Heart left ventricle (tissue), 16 donors: ENCODE measurements around the gene KLK13. TPM values are rescaled to one million over a fixed set of nuclear protein-coding genes. Genes with fewer than 3 reads are reported as not detected.

Experiments used
- ATAC-seq, 4 donors: fragments of 200-7000 bp; cut with Tn5 transposase; one replicate each; pipeline ENCODE4 v1.9.1; 2020 to 2022; ENCODE audit warnings: moderate library complexity in 4 of 4, mild to moderate bottlenecking in 3 of 4, moderate number of reproducible peaks in 1 of 4
- DNase-seq, 5 donors: peaks; one replicate each; pipeline ENCODE4 v3.0.0-alpha.2; 2020
- H3K27ac ChIP-seq, 12 donors: fragments of 200-600 bp; sonication (generic) in 4 of 12; one replicate each; pipeline versions ENCODE4 v1.5.0 to v1.8.0; 2016 to 2022; ENCODE audit warnings: mild to moderate bottlenecking in 2 of 12
- H3K27me3 ChIP-seq, 9 donors: fragments of 200-600 bp; sonication (generic) in 2 of 9; one replicate each; pipeline versions ENCODE4 v1.5.1 to v1.8.0; 2016 to 2022; ENCODE audit warnings: mild to moderate bottlenecking in 3 of 9
- H3K36me3 ChIP-seq, 9 donors: fragments of 200-600 bp; sonication (generic) in 2 of 9; one replicate each; pipeline versions ENCODE4 v1.5.0 to v1.8.0; 2018 to 2022; ENCODE audit warnings: mild to moderate bottlenecking in 2 of 9
- H3K4me1 ChIP-seq, 12 donors: fragments of 200-600 bp; sonication (generic) in 4 of 12; one replicate each; pipeline versions ENCODE4 v1.5.0 to v1.8.0; 2016 to 2022; ENCODE audit warnings: mild to moderate bottlenecking in 3 of 12
- H3K4me3 ChIP-seq, 12 donors: fragments of 200-600 bp; sonication (generic) in 4 of 12; one replicate each; pipeline versions ENCODE4 v1.5.0 to v1.8.0; 2017 to 2022; ENCODE audit warnings: mild to moderate bottlenecking in 9 of 12, moderate library complexity in 4 of 12
- H3K9me3 ChIP-seq, 12 donors: fragments of 200-600 bp; sonication (generic) in 4 of 12; one replicate each; pipeline versions ENCODE4 v1.5.0 to v1.8.0; 2016 to 2022; ENCODE audit warnings: mild to moderate bottlenecking in 1 of 12
- POLR2A ChIP-seq, 2 donors: fragments of 450-650 bp; IDR thresholded peaks; one replicate each; pipeline ENCODE4 v1.6.1; 2017; ENCODE audit warnings: antibody characterized with exemption in 2 of 2, mild to moderate bottlenecking in 2 of 2, moderate library complexity in 2 of 2
- WGBS, 4 donors: extraction: QIAGEN DNeasy Blood & Tissue Kit in 2 of 4; methylation state at CpG; one replicate each; pipeline versions ENCODE4 v1.1.5 to v1.1.7; 2013 to 2018; 5-methylcytosine and 5-hydroxymethylcytosine counted together
- intact Hi-C, 10 donors: fragments of 100-400 bp; cut with DNase I; formaldehyde crosslinking; loops; one replicate each; pipeline versions ENCODE4 v1.11.1 to v1.14.2; 2022
- polyA plus RNA-seq, 2 donors: library from polyadenylated mRNA; stranded (reverse); fragments of 200-250 nt; gene quantifications; one replicate each; pipeline ENCODE4 v1.2.3, GENCODE V29; 2013
- total RNA-seq, 9 donors: library from RNA; depleted of rRNA in 2 of 9; stranded (reverse); fragments of >200 nt in 2 of 9; fragmentation: NEBNext Ultra II Directional in 3 of 9; extraction: Animal tissue kit (Norgen Biotek cat#: 25700) in 3 of 9; gene quantifications; one replicate each; pipeline versions ENCODE4 v1.1.0 to v1.2.4, GENCODE V29; 2016 to 2023
- TF ChIP-seq, protein P1 (sequence below), 12 donors: fragments of 200-600 bp; sonication (generic) in 4 of 12; IDR thresholded peaks; one replicate each; pipeline versions ENCODE4 v1.5.0 to v1.8.0; 2018 to 2022; ENCODE audit warnings: antibody characterized with exemption in 12 of 12, mild to moderate bottlenecking in 5 of 12
- donor health status: ischemic (EF 13 %, LVEDD 7.1; RV severe dilation, severe dysfunction).
- donor health status: healthy with polysubstance abuse.
- donor health status: DM: no; HTN: yes; CAD: no.
- donor health status: DM: no; HTN: no; CAD: no.
- donor health status: ischemic (EF 25% LVEDD 6.9; RV normal size, moderate dysfunction).
- donor health status: ischemic (EF 25% LVEDD 5.7; RV mildly dilated, moderate dysfunction).
- donor health status: healthy.
- donor health status: DM: yes; HTN: yes; CAD: no.
- donor health status: ischemic (EF 35%, LVEDD 5.7; RV mildly dilated, moderate dysfunction).
- donor health status: nonischemic (EF 11% LVEDD 7.7; RV severe dilation, severe dysfunction).
- donor health status: DM: yes; HTN: yes; CAD: no.
- donor health status: PGD.
- donor health status: ischemic (EF 29% LVEDD 5.4; RV normal size, mild dysfunction).
- donor health status: nonischemic (EF 23%, LVEDD 6.1; RV moderate dilation, normal function).

Gene KLK13
- total and polyA plus RNA-seq, 11 donors = 0.90 to 2.2 TPM; not detected in 9

DNA sequence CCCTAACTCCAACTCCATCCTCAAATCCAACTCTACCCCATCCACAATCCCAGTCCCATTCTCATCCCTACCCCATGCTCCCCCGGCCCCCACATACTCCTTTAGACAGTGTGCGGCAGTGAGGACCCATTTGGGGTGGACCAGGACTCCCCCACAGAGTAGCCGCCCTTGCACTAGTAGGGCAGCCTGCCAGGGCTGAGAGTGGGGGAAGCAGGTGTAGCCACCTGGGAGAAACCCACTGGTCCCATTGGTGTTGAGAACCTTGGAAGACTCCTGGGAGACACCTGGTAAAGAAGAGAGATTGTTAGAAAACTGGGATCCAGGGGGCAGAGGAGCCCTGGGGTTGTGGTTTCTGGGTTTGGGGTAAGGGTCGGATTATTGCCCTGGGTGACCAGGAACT is 4.6 kb downstream of the KLK13 start:
- intact Hi-C loops = no loop called here
- 62 to 70% (median 66%) methylated on average over 4 of the region's 4 CpGs for WGBS, 4 donors
- Histone ChIP-seq H3K36me3 (no peaks in the 10 kb centered on the region), H3K4me1 (peaks cover 0 to 10% (median 5%) of the 10 kb centered on the region in 12 donors), H3K27me3 (peaks cover 0 to 28% (median 8%) of the 10 kb centered on the region in 9 donors), H3K9me3 (no peaks in the 10 kb centered on the region), H3K27ac (no peak overlapping the region), H3K4me3 (no peak overlapping the region)
- DNase-seq = no peak
- TF ChIP-seq, protein P1, sequence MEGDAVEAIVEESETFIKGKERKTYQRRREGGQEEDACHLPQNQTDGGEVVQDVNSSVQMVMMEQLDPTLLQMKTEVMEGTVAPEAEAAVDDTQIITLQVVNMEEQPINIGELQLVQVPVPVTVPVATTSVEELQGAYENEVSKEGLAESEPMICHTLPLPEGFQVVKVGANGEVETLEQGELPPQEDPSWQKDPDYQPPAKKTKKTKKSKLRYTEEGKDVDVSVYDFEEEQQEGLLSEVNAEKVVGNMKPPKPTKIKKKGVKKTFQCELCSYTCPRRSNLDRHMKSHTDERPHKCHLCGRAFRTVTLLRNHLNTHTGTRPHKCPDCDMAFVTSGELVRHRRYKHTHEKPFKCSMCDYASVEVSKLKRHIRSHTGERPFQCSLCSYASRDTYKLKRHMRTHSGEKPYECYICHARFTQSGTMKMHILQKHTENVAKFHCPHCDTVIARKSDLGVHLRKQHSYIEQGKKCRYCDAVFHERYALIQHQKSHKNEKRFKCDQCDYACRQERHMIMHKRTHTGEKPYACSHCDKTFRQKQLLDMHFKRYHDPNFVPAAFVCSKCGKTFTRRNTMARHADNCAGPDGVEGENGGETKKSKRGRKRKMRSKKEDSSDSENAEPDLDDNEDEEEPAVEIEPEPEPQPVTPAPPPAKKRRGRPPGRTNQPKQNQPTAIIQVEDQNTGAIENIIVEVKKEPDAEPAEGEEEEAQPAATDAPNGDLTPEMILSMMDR (IDR thresholded peaks at IDR 0.05) = no peak
- TF ChIP-seq POLR2A (IDR thresholded peaks at IDR 0.05) = no peak
- ATAC-seq = no peak

DNA sequence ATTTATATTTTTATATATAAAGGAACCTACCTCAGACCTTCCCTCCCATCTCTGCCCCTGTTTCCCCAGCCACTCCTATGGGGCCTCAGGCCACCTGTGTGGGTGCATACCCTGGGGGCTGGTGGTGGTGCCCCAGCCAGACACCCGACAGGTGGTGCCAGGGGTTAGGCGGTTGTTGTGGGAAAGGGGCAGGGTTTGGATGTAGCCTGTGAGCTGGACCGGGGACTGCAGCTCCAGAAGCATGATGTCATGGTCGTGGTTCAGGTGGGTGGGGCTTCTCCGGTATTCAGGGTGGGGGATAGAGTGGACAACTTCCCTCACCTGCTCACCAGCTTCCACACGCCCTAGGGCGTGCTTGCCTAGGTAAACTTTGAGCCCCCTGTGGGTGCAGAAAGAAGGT is 5.2 kb downstream of the KLK13 start:
- H3K36me3 ChIP-seq = no peaks in the 10 kb centered on the region
- intact Hi-C loops = no loop called here
- no peak overlapping the region for H3K27ac ChIP-seq
- H3K4me3 ChIP-seq = no peak overlapping the region
- DNase-seq = no peak
- peaks cover 0 to 21% (median 7%) of the 10 kb centered on the region in 9 donors for H3K27me3 ChIP-seq
- WGBS, 4 donors = 75 to 84% (median 80%) methylated on average over 7 of the region's 7 CpGs
- peaks cover 0 to 3% (median under 1%) of the 10 kb centered on the region in 12 donors for H3K4me1 ChIP-seq
- no peak for ATAC-seq
- H3K9me3 ChIP-seq = no peaks in the 10 kb centered on the region
- TF ChIP-seq POLR2A (IDR thresholded peaks at IDR 0.05) = no peak

DNA sequence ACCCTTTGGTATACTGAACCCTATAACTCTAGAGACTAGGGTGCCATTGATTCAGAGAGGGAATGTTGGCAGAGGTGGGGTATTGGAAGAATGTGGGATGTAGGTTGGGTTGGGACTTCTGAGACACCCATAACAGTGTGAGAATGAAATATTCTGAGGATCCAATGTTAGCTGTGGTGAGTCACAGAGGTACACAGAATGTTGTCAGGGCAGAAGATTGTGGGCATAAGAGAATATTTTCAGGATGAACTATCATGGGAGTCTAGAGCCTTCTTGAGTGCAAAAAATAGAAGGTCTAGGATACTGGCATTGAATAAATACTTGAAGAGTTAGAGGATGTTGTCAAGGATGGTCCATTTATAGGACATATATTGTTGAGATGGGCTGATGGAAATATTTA is 9.0 kb downstream of the KLK13 start:
- H3K27ac ChIP-seq = no peak overlapping the region
- no peaks in the 10 kb centered on the region for H3K4me1 ChIP-seq
- no peaks in the 10 kb centered on the region for H3K36me3 ChIP-seq
- DNase-seq (no peak), ATAC-seq (no peak)
- H3K27me3 ChIP-seq = peaks cover 0 to 29% (median 3%) of the 10 kb centered on the region in 9 donors
- TF ChIP-seq POLR2A (IDR thresholded peaks at IDR 0.05) = no peak
- TF ChIP-seq, protein P1 (IDR thresholded peaks at IDR 0.05) = no peak
- no peak overlapping the region for H3K4me3 ChIP-seq
- intact Hi-C loops = no loop called here
- no peaks in the 10 kb centered on the region for H3K9me3 ChIP-seq

DNA sequence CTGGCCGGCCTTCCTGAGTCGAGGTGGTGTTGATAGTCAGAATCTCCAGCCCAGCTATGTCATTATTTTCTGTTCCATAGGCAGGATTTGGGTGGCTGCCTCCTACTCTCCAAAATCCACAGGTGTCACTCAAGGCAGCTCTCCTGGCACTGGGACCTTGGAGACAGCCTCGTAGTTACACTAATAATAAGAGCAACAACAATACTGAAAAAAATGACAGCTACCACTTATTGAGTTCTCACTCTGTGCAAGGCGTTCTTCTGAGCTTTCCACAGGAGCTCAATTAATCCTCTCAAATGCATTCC is 17.9 kb downstream of the KLK13 start:
- no peak overlapping the region for H3K4me3 ChIP-seq
- H3K27ac ChIP-seq = peak overlapping the region in 1 of 12 donors; percentile 25
- 7 to 12% (median 7%) methylated on average over 4 of the region's 4 CpGs for WGBS, 4 donors
- intact Hi-C loops = no loop called here
- ATAC-seq (no peak), DNase-seq (no peak)
- TF ChIP-seq POLR2A (IDR thresholded peaks at IDR 0.05) = no peak
- TF ChIP-seq, protein P1 (IDR thresholded peaks at IDR 0.05) = no peak
- no peaks in the 10 kb centered on the region for H3K27me3 ChIP-seq
- peaks cover 0 to 4% (median 0%) of the 10 kb centered on the region in 12 donors for H3K9me3 ChIP-seq
- H3K4me1 ChIP-seq = peaks cover 0 to 4% (median 0%) of the 10 kb centered on the region in 12 donors
- H3K36me3 ChIP-seq = no peaks in the 10 kb centered on the region

DNA sequence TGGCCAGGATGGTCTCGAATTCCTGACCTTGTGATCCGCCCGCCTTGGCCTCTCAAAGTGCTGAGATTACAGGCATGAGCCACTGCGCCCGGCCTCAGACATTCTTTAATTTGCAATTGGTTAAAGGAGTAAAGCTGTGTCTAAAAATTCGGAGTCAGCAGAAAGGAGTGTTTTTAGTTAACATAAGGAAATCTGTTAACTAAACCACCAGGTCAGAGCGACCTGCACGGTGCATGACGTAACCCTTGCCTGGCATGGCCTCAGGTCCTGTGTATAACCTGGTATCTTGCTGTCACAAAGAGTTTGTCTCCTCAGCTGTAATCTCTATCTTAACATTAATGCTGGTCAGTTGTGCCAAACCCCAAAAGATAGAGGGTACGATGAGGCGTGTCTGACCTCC is 20.6 kb downstream of the KLK13 start:
- DNase-seq = no peak
- no peaks in the 10 kb centered on the region for H3K9me3 ChIP-seq
- no peak for TF ChIP-seq POLR2A (IDR thresholded peaks at IDR 0.05)
- TF ChIP-seq, protein P1 (IDR thresholded peaks at IDR 0.05) = no peak
- H3K27ac ChIP-seq = no peak overlapping the region
- 80 to 88% (median 84%) methylated on average over 11 of the region's 11 CpGs for WGBS, 4 donors
- H3K4me3 ChIP-seq = no peak overlapping the region
- intact Hi-C loops = no loop called here
- peaks cover 0 to 5% (median 0%) of the 10 kb centered on the region in 9 donors for H3K27me3 ChIP-seq
- no peak for ATAC-seq
- no peaks in the 10 kb centered on the region for H3K36me3 ChIP-seq
- H3K4me1 ChIP-seq = peaks cover 0 to 4% (median 0%) of the 10 kb centered on the region in 12 donors
